HepG2 (cell line): ENCODE results near the gene CDX1. TPM values are rescaled to one million over a fixed set of nuclear protein-coding genes. Genes with fewer than 3 reads are reported as not detected.

Experiments used
- BCL6 ChIP-seq: IDR thresholded peaks from 2 replicates; pipeline ENCODE4 v1.6.1; 2016; ENCODE audit warnings: missing genetic modification reagents, missing compliant biosample characterization
- CCAR2 ChIP-seq: fragments of 200-400 bp; formaldehyde crosslinking; optimal IDR thresholded peaks from 2 replicates; pipeline ENCODE3; 2018; ENCODE audit warnings: low read depth, mild to moderate bottlenecking, low read length, moderate library complexity
- EHMT2 ChIP-seq: fragments of 200-600 bp; sonication (generic); IDR thresholded peaks from 2 replicates; pipeline ENCODE4 v1.7.0; 2017; ENCODE audit warnings: antibody characterized with exemption, low read depth, low read length, borderline replicate concordance
- FOXK1 ChIP-seq: sonication (generic); formaldehyde crosslinking; IDR thresholded peaks from 2 replicates; pipeline ENCODE4 v1.4.0; 2020; ENCODE audit warnings: low read depth, missing genetic modification reagents, borderline replicate concordance
- GABPA ChIP-seq, 2 experiments: IDR thresholded peaks; 2 replicates each; pipeline ENCODE4 v1.6.1; 2011 to 2016; ENCODE audit warnings: low read depth in 2 of 2, low read length in 1 of 2, missing biosample characterization in 1 of 2, missing genetic modification characterization in 1 of 2
- GFI1 ChIP-seq: sonication (generic); formaldehyde crosslinking; IDR thresholded peaks from 2 replicates; pipeline ENCODE4 v1.5.0; 2020; ENCODE audit warnings: missing genetic modification reagents, mild to moderate bottlenecking, borderline replicate concordance
- HIC2 ChIP-seq: sonication (generic); formaldehyde crosslinking; IDR thresholded peaks from 2 replicates; pipeline ENCODE4 v1.9.0; 2022; ENCODE audit warnings: low read depth, missing genetic modification reagents
- ISX ChIP-seq: sonication (generic); formaldehyde crosslinking; conservative IDR thresholded peaks from 2 replicates; pipeline ENCODE4 v1.5.0; 2020; ENCODE audit warnings: missing genetic modification reagents
- NAIF1 ChIP-seq: sonication (generic); formaldehyde crosslinking; IDR thresholded peaks from 2 replicates; pipeline ENCODE4 v1.5.0; 2020; ENCODE audit warnings: mild to moderate bottlenecking, missing genetic modification reagents, borderline replicate concordance
- POGZ ChIP-seq: sonication (generic); formaldehyde crosslinking; IDR thresholded peaks from 2 replicates; pipeline ENCODE4 v1.4.0; 2020; ENCODE audit warnings: mild to moderate bottlenecking, missing genetic modification reagents
- RELA ChIP-seq: sonication (generic); formaldehyde crosslinking; IDR thresholded peaks from 2 replicates; pipeline ENCODE4 v1.4.0; 2020; ENCODE audit warnings: missing genetic modification reagents
- RFX5 ChIP-seq: IDR thresholded peaks from 2 replicates; pipeline ENCODE4 v1.6.1; 2011; ENCODE audit warnings: low read depth, low read length, improper control_type of control experiment
- ZFP36 ChIP-seq: fragments of 150-350 bp; IDR thresholded peaks from 2 replicates; pipeline ENCODE4 v1.6.1; 2018; ENCODE audit warnings: borderline replicate concordance, low read length, low read depth; ENCODE audit not compliant: partially characterized antibody
- ZNF101 ChIP-seq: sonication (generic); formaldehyde crosslinking; IDR thresholded peaks from 2 replicates; pipeline ENCODE4 v1.4.0; 2020; ENCODE audit warnings: mild to moderate bottlenecking, low read depth, missing genetic modification reagents, borderline replicate concordance
- ZNF280B ChIP-seq: sonication (generic); formaldehyde crosslinking; IDR thresholded peaks from 2 replicates; pipeline ENCODE4 v1.5.0; 2020; ENCODE audit warnings: missing genetic modification reagents, mild to moderate bottlenecking, borderline replicate concordance
- ZNF674 ChIP-seq: sonication (generic); formaldehyde crosslinking; IDR thresholded peaks from 2 replicates; pipeline ENCODE4 v1.5.0; 2020; ENCODE audit warnings: low read depth, mild to moderate bottlenecking, missing genetic modification reagents
- ZNF850 ChIP-seq: sonication (generic); formaldehyde crosslinking; conservative IDR thresholded peaks from 2 replicates; pipeline ENCODE4 v1.9.0; 2021; ENCODE audit warnings: mild to moderate bottlenecking, missing genetic modification reagents
- ZNF883 ChIP-seq: sonication (generic); formaldehyde crosslinking; IDR thresholded peaks from 2 replicates; pipeline ENCODE4 v1.5.1; 2020; ENCODE audit warnings: mild to moderate bottlenecking, missing genetic modification reagents; ENCODE audit errors: not compliant biosample characterization
- polyA plus RNA-seq, 8 experiments: library from polyadenylated mRNA; depleted of rRNA in 3 of 8; stranded (reverse) in 7 of 8; unstranded in 1 of 8; fragments of >200 nt; fragmentation: Illumina TruSeq in 4 of 8; extraction: Trizol in 4 of 8; gene quantifications; 2 replicates each; pipeline versions ENCODE4 v1.2.1 to v1.2.3, GENCODE V29; 2011 to 2016; ENCODE audit warnings: low read depth in 4 of 8, missing spikeins in 1 of 8, mixed read lengths in 1 of 8; ENCODE audit not compliant: insufficient read depth in 1 of 8
- total RNA-seq, 5 experiments: library from RNA; depleted of rRNA; stranded (reverse); fragments of >200 nt; fragmentation: Illumina TruSeq; extraction: Trizol; gene quantifications; 2 replicates each; pipeline ENCODE4 v1.2.3, GENCODE V29; 2016; ENCODE audit warnings: low read depth in 1 of 5
- TF ChIP-seq, protein P1 (sequence below), 2 experiments: sonication (generic) in 1 of 2; formaldehyde crosslinking in 1 of 2; IDR thresholded peaks; 2 replicates each; pipeline versions ENCODE4 v1.4.0 to v1.6.1; 2016 to 2020; ENCODE audit warnings: borderline replicate concordance in 1 of 2, low read depth in 1 of 2, mild to moderate bottlenecking in 1 of 2, missing genetic modification reagents in 1 of 2
- TF ChIP-seq, protein P2 (sequence below): sonication (generic); formaldehyde crosslinking; conservative IDR thresholded peaks from 2 replicates; pipeline ENCODE4 v1.8.0; 2022; ENCODE audit warnings: mild to moderate bottlenecking, moderate library complexity, missing genetic modification reagents

The CDX1 gene
- total and polyA plus RNA-seq, 2 of the 13 experiments (the other 11 are each of a cell fraction or from before 2014, with no cell fraction given): not detected

DNA sequence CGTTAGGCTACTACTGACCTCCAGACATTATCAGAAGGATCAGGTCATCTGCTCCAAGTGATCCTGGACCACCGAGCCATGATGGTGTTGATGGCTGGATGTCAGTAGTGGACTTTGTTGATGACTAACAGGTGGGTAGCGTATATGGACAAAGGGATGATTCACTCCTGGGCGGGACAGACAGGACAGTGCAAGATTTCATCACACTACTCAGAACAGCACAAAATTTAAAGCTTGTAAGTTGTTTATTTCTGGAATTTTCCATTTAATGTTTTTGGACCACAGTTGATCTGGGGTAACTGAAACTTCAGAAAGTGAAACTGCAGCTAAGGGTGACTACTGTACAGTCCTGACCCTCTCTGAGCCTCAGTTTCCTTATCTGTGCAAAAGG, 23.6 kb upstream of the CDX1 start (continued):
- TF ChIP-seq GFI1 (CRISPR knock-in tag): 0 out of 2 replicates have a peak, but pooled peaks have one; percentile 24
- TF ChIP-seq POGZ (CRISPR knock-in tag): peak; percentile 28; the same call in 1 of the 2 replicates
- no peak for TF ChIP-seq CCAR2
- TF ChIP-seq, protein P1, sequence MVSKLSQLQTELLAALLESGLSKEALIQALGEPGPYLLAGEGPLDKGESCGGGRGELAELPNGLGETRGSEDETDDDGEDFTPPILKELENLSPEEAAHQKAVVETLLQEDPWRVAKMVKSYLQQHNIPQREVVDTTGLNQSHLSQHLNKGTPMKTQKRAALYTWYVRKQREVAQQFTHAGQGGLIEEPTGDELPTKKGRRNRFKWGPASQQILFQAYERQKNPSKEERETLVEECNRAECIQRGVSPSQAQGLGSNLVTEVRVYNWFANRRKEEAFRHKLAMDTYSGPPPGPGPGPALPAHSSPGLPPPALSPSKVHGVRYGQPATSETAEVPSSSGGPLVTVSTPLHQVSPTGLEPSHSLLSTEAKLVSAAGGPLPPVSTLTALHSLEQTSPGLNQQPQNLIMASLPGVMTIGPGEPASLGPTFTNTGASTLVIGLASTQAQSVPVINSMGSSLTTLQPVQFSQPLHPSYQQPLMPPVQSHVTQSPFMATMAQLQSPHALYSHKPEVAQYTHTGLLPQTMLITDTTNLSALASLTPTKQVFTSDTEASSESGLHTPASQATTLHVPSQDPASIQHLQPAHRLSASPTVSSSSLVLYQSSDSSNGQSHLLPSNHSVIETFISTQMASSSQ (IDR thresholded peaks at IDR 0.05; ENCODE audit: low read depth): no peak; the same call in 1 of the 2 replicates
- TF ChIP-seq, protein P1 (CRISPR knock-in tag; IDR thresholded peaks at IDR 0.05; ENCODE audit: borderline replicate concordance): no peak
- no peak for TF ChIP-seq RELA (CRISPR knock-in tag)
- TF ChIP-seq ZNF883 (CRISPR knock-in tag): no peak
- TF ChIP-seq GABPA (IDR thresholded peaks at IDR 0.05; ENCODE audit: low read depth, low read length): no peak
- no peak for TF ChIP-seq GABPA (CRISPR knock-in tag; IDR thresholded peaks at IDR 0.05; ENCODE audit: low read depth)
- TF ChIP-seq, protein P2, sequence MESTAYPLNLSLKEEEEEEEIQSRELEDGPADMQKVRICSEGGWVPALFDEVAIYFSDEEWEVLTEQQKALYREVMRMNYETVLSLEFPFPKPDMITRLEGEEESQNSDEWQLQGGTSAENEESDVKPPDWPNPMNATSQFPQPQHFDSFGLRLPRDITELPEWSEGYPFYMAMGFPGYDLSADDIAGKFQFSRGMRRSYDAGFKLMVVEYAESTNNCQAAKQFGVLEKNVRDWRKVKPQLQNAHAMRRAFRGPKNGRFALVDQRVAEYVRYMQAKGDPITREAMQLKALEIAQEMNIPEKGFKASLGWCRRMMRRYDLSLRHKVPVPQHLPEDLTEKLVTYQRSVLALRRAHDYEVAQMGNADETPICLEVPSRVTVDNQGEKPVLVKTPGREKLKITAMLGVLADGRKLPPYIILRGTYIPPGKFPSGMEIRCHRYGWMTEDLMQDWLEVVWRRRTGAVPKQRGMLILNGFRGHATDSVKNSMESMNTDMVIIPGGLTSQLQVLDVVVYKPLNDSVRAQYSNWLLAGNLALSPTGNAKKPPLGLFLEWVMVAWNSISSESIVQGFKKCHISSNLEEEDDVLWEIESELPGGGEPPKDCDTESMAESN (CRISPR knock-in tag): no peak
- TF ChIP-seq ZFP36: no peak
- no peak for TF ChIP-seq ZNF280B
- no peak for TF ChIP-seq ISX (CRISPR knock-in tag)
- TF ChIP-seq EHMT2: no peak
- TF ChIP-seq BCL6 (CRISPR knock-in tag): no peak
- TF ChIP-seq ZNF674 (CRISPR knock-in tag): no peak
- TF ChIP-seq ZNF101 (CRISPR knock-in tag): no peak
- TF ChIP-seq NAIF1 (CRISPR knock-in tag): no peak
- TF ChIP-seq ZNF850 (CRISPR knock-in tag): no peak
- TF ChIP-seq RFX5: no peak
- TF ChIP-seq HIC2 (CRISPR knock-in tag): no peak
- TF ChIP-seq FOXK1 (CRISPR knock-in tag): peak; percentile 76; the same call in 1 of the 2 replicates
